Skin epidermis (tissue), 12 donors: ENCODE results near the gene SLC39A7.
A peak's percentile ranks its signal among the peaks of the same experiment; 100 is the strongest.

Experiments used
- H3K27ac ChIP-seq, 21 experiments: fragments of 200-600 bp; sonication (generic) in 11 of 21; one replicate each; pipeline ENCODE4 v1.5.0; 2020; ENCODE audit warnings: mild to moderate bottlenecking in 3 of 21, inconsistent platforms in 2 of 21, moderate library complexity in 2 of 21
- H3K4me3 ChIP-seq, 7 experiments: fragments of 200-600 bp; sonication (generic) in 2 of 7; one replicate each; pipeline ENCODE4 v1.5.0; 2020; ENCODE audit warnings: inconsistent platforms in 2 of 7, mild to moderate bottlenecking in 2 of 7, moderate library complexity in 1 of 7

SLC39A7 gene

GRCh38 chr6:33200219-33201146 is at the start of gene SLC39A7, which contains the start of gene RXRB:
TSS of gene SLC39A7 (plus strand) at chr6:33200867. CDS start at chr6:33201246, 379 bp downstream.
TSS of gene RXRB (minus strand) at chr6:33200665. CDS start at chr6:33200476, 189 bp downstream.
- peak within 1 kb of the TSS; percentile 89 to 99 (median 97) for H3K27ac ChIP-seq
- peak within 1 kb of the TSS; percentile 62 to 95 (median 84) for H3K4me3 ChIP-seq

GRCh38 chr6:33151050-33151449 is 49.6 kb upstream of the SLC39A7 start:
- H3K4me3 ChIP-seq, result no peak overlapping the region
- no peak overlapping the region for H3K27ac ChIP-seq

- H3K4me3 ChIP-seq, result no peak overlapping the region
- H3K27ac ChIP-seq, result no peak overlapping the region
These were observed 46.3 kb upstream of the SLC39A7 start for GRCh38 chr6:33154349-33154748.

GRCh38 chr6:33156561-33156960 is 44.1 kb upstream of the SLC39A7 start:
- Histone ChIP-seq H3K27ac (no peak overlapping the region), H3K4me3 (no peak overlapping the region)

- Histone ChIP-seq H3K27ac (no peak overlapping the region), H3K4me3 (no peak overlapping the region)
These were observed 43.7 kb upstream of the SLC39A7 start for GRCh38 chr6:33156964-33157363.

GRCh38 chr6:33160096-33160495 is 40.6 kb upstream of the SLC39A7 start:
- Histone ChIP-seq H3K4me3 (no peak overlapping the region), H3K27ac (peak overlapping the region in 1 of 21 experiments; percentile 47)

GRCh38 chr6:33160728-33161344 is 39.8 kb upstream of the SLC39A7 start:
- Histone ChIP-seq H3K4me3 (peak overlapping the region in 3 of 7 experiments; percentile 37 to 47 (median 45)), H3K27ac (peak overlapping the region in 12 of 21 experiments; percentile 8 to 76 (median 56))

- peak overlapping the region; percentile 29 to 47 (median 32) for H3K4me3 ChIP-seq
- H3K27ac ChIP-seq, result peak overlapping the region in 20 of 21 experiments; percentile 7 to 79 (median 59)
These were observed 39.0 kb upstream of the SLC39A7 start for GRCh38 chr6:33161354-33162331.

- no peak overlapping the region for H3K27ac ChIP-seq
- no peak overlapping the region for H3K4me3 ChIP-seq
These were observed 37.1 kb upstream of the SLC39A7 start for GRCh38 chr6:33163540-33163939.

- H3K4me3 ChIP-seq, result no peak overlapping the region
These were observed 36.5 kb upstream of the SLC39A7 start for GRCh38 chr6:33164176-33164575.

GRCh38 chr6:33164665-33165373 is 35.8 kb upstream of the SLC39A7 start:
- Histone ChIP-seq H3K4me3 (no peak overlapping the region), H3K27ac (no peak overlapping the region)

More at GRCh38 chr6:33164176-33164575, 36.5 kb upstream of the SLC39A7 start:
- no peak overlapping the region for H3K27ac ChIP-seq

- H3K4me3 ChIP-seq, result no peak overlapping the region
- H3K27ac ChIP-seq, result no peak overlapping the region
These were observed 34.9 kb upstream of the SLC39A7 start for GRCh38 chr6:33165581-33166258.

GRCh38 chr6:33166363-33166762 is 34.3 kb upstream of the SLC39A7 start:
- Histone ChIP-seq H3K4me3 (no peak overlapping the region), H3K27ac (no peak overlapping the region)

GRCh38 chr6:33166811-33167210 is 33.9 kb upstream of the SLC39A7 start:
- Histone ChIP-seq H3K4me3 (no peak overlapping the region), H3K27ac (no peak overlapping the region)

GRCh38 chr6:33167374-33168283 is 33.0 kb upstream of the SLC39A7 start:
- Histone ChIP-seq H3K27ac (no peak overlapping the region), H3K4me3 (no peak overlapping the region)

- Histone ChIP-seq H3K27ac (no peak overlapping the region), H3K4me3 (no peak overlapping the region)
These were observed 32.4 kb upstream of the SLC39A7 start for GRCh38 chr6:33168284-33168601.

GRCh38 chr6:33168639-33169038 is 32.0 kb upstream of the SLC39A7 start:
- Histone ChIP-seq H3K4me3 (no peak overlapping the region), H3K27ac (no peak overlapping the region)
